ENCODE data around the gene EXOC6. TPM values are rescaled to one million over a fixed set of nuclear protein-coding genes. Genes with fewer than 3 reads are reported as not detected.

The EXOC6 gene, protein sequence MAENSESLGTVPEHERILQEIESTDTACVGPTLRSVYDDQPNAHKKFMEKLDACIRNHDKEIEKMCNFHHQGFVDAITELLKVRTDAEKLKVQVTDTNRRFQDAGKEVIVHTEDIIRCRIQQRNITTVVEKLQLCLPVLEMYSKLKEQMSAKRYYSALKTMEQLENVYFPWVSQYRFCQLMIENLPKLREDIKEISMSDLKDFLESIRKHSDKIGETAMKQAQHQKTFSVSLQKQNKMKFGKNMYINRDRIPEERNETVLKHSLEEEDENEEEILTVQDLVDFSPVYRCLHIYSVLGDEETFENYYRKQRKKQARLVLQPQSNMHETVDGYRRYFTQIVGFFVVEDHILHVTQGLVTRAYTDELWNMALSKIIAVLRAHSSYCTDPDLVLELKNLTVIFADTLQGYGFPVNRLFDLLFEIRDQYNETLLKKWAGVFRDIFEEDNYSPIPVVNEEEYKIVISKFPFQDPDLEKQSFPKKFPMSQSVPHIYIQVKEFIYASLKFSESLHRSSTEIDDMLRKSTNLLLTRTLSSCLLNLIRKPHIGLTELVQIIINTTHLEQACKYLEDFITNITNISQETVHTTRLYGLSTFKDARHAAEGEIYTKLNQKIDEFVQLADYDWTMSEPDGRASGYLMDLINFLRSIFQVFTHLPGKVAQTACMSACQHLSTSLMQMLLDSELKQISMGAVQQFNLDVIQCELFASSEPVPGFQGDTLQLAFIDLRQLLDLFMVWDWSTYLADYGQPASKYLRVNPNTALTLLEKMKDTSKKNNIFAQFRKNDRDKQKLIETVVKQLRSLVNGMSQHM
- 10.1 TPM for total RNA-seq
- long read RNA-seq, partial matches to known transcripts, result 0 of 5 reads
- long read RNA-seq, other reads (novel, unspliced or antisense), result 3 of 5 reads

DNA sequence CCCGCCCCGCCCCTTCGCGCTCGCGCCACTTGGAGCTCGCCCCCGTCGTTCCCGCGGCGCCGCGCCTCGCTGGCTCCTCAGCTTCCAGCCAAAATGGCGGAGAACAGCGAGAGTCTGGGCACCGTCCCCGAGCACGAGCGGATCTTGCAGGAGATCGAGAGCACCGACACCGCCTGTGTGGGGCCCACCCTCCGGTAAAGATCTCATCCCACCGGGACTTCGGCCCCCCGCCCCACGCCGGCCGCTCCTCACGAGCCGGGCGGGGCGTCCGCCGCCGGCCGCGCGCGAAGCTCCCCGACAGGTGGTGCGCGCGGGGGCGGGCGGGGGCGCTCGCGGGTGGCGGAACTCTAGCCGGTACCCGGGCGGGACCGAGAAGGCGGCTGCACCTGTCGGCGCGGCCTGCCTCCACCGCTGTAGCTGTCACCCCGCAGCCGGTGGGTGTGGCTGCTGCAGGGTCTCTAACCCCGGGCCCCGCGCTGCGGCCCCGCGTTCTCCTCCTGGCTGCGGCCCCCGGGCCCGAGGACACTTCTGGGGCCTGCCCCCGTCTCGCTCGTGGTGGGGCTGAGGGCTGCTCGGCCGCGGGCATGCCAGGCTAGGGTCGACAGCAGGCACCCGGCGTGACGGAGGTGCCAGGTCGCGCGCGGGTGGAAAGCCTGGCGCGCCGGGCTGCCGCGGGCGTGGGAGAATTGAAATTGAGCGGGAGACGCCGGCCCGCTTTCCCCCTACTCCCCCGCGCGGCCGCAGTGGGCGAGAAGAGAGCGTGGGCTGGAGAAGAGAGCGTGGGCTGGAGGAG lies at the start of gene EXOC6:
TSS of gene EXOC6 (plus strand) at position 80 of the 793 bp plus-strand sequence. CDS start at position 94, 14 bp downstream.
- intact Hi-C loops (cut with DNase I), result no loop called here

DNA sequence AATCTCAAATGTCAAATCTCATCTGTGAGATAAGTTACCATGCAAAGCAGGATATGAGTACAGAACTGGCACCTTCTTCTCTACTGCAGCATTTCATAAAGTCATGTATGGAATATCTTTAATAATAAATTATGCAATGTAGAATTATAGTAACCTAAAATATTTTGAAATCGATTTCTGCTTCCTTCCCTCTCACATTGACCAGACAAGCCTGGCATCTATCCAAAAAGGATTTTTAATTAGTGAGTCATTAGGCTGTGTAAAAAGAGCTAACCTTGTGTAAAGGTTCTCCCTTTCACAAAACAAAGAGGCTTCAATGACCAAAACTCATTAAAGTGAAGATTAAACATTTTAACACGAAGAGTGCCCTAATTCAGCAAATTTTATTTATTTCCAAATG lies 48.8 kb upstream of the EXOC6 start:
- DNase-seq (ENCODE audit: missing footprints), result no peak
- no peak for ATAC-seq
- intact Hi-C loops (cut with DNase I), result no loop called here

More for the DNA sequence above, at the start of gene EXOC6:
- DNase-seq (ENCODE audit: missing footprints) (peak; percentile 92), ATAC-seq (peak; percentile 87)

DNA sequence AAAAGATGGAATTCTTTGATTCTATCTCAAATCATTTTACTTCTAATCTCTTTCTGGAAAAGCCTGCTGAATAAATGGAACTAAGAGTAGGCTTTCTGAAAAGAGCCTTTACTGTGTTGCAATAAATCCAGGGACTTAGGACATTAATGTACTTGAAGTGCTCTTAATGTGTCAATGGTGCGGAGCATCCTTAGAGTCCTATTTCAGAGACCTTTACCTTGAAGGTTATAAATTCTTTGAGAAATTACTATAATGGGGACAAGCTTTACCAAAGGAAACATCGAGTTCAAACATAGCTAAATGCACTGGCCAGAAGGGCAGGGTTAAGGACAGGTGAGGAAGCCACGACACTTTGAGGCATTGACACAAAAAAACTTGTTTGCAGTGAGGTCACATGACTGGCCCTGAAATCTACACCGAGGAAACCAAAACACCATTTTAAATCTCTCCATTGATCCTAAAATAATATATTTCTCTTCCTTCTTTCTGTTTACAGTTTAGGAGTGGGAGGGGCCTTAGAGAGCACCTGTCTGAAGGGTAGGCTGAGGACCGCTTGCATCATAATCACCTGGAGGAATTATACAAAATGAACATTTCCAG lies 48.1 kb upstream of the EXOC6 start:
- intact Hi-C loops (cut with DNase I), result no loop called here
- ATAC-seq, result no peak

DNA sequence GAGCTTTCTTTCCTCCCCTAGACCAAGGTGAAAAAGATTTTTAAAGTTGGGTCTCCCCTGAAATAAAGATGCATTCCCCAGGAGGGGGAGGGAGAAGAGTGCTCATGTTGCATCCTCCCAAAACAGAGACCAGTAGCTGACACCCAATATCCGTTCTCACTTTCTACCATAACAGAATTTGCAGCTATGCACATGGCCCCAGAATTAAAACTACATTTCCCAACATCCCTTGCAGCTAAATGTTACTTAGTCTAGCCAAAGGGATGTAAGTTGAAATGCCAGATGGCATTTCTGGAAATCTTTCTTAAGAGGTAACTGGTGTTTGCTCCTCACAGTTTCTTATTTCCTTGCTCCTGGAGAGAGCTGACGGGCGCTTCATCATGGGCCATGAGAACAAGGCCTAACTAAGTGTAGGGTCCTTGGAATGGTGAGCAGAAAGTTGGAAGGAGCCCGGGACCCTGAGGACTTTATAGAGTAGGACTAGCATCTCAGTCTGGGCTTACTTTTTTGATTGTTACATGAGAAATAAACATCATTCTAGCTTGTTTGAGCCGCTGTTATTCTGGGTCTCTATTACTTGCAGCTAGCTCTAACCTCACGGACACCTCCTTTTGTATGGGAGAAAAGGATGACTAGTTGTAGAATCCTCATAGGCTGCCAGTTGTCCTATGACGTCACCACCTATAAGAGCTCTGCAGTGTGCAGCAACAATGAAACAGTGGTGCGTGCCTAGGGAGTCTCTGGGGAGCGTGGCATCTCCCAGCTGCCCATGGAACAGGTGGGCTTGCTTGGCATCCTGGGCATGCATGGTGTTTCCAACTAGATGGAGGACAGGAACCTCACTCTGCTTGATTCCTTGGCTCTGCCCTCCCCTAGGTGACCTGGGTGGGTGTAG lies 46.1 kb upstream of the EXOC6 start:
- ATAC-seq (no peak), DNase-seq (ENCODE audit: missing footprints) (no peak)
- intact Hi-C loops (cut with DNase I), result no loop called here

More for the DNA sequence above, 48.1 kb upstream of the EXOC6 start:
- DNase-seq (ENCODE audit: missing footprints), result no peak

DNA sequence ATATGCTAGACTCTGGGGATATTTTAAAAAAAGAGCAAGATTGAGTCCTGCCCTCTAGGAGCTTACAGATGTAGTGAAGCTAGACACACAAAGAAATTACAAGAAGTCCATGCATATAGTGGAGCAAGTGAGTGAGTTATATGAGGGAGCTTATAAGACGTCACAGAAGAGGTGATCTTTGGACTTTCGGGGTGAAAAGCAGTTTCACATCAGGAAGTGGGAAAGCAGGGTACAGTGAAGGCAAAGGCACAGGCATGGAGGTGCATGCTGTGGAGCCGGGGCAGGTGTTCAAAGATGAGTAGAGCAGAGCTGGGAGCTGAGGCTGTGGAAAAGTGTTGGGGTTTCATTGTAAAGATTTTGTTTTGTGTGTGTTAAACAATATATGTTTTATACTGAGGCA lies 38.5 kb upstream of the EXOC6 start:
- ATAC-seq (no peak), DNase-seq (ENCODE audit: missing footprints) (no peak)
- intact Hi-C loops (cut with DNase I), result no loop called here

DNA sequence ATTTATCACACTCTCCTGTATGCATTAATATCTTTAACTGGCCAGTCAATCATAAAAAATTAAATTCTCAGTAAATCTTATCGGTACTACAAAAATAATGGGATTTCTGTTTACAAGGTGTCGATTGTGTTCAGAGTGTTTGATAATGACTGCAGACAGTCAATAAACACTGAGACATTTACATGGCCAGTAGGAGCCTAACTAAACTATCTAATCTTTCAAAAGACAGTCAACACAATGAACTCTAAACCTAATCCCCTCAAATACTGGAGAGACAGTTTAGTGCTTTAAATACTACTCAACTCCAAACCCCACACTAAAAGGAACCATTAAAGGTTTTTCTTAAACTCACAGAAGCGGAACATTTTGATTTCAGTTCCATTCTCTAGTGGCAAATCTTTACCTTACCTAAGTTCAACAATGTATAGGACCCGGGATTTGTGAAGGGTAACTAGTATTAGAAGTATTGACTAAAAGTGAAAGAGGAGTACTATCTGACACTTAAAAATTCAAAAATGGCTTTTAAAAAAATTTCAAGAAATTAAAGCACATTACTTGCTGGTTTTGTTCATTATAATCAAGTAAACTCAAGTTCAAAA lies 37.3 kb upstream of the EXOC6 start:
- ATAC-seq (no peak), DNase-seq (ENCODE audit: missing footprints) (no peak)
- intact Hi-C loops (cut with DNase I), result no loop called here

DNA sequence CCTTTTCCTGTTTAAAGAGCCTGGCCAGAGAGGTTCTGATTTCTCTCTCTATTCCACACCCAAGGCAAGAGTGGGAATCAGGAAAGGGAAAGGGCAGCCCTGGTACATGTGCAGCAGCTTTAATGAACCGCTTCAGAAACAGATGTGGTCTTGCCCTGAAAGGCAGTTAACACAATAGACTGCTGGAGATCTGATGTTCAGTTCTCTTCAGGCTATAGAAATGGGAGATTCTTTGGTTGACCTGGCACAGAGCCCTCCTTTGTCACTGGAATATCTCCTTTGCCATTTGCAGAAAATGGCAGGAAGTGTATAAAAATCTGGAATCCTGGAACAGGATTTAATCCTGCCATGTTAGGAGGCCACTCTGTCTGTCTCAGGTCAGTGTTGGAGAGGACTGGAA lies 36.3 kb upstream of the EXOC6 start:
- intact Hi-C loops (cut with DNase I), result no loop called here
- DNase-seq (ENCODE audit: missing footprints) (no peak), ATAC-seq (no peak)

DNA sequence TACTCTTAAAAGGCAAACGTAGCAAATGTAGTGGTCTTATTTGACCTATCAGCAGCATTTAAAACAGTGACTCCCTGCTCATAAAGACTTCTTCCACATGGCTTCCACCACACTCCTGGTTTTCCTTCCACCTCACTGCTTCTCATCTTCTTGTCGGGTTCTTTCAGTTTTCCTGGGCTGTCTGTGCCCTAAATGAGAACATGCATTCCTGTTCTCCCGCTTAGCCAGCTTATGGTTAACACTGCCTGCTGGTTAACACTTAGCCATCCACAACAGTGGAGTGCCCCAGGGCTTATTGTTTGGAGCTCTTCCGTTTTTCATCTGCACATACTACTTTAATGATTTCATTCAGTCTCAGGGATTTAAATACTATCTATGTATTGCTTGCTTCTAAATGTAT lies 34.3 kb upstream of the EXOC6 start:
- intact Hi-C loops (cut with DNase I), result no loop called here

DNA sequence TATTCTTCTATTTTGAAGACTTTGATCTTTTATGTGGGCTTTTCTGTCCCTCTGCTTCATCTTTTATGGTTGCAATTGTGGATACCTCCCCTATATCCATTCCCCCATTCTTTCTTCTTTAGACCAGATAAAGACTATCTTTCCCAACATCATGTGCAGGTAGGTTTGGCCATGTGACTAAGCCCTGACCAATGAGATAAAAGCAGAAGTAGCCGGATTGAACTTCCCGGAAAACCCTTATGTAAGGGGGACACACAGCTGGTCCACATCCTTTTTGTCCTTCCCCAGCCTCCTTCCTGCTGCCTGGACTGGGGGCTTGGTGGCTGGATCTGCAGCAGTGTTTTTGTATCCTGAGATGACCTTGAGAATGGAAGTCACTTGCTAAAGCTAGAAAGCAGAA lies 33.5 kb upstream of the EXOC6 start:
- intact Hi-C loops (cut with DNase I), result loop anchor here (5.0 kb wide), 1 partner anchor 122 kb away; no protein-coding TSS in a partner anchor
- ATAC-seq (no peak), DNase-seq (ENCODE audit: missing footprints) (no peak)

More for the DNA sequence above, 34.3 kb upstream of the EXOC6 start:
- ATAC-seq, result no peak
- DNase-seq (ENCODE audit: missing footprints), result no peak

DNA sequence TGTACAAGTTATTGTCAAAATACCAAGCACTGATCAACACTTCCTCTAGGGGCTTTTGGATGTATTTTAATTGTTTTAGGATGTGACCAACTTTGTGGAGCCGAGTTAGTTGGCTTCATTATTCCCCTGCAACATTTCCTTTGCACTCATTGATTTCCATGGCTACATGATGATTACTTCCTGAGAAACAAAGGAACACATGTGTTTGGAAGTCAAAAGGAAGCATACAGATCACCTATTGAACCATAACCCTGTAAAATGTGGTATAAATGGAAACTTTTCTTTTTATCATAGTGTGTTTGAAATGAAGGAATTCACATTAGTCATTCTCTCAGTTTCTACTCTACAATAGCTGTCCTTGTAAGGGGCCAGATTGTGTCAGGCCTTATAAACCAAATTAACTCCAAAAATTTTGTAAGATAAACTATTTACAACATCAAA lies 32.2 kb upstream of the EXOC6 start:
- intact Hi-C loops (cut with DNase I), result loop anchor here (5.0 kb wide), 1 partner anchor 124 kb away; no protein-coding TSS in a partner anchor
- ATAC-seq (no peak), DNase-seq (ENCODE audit: missing footprints) (no peak)

DNA sequence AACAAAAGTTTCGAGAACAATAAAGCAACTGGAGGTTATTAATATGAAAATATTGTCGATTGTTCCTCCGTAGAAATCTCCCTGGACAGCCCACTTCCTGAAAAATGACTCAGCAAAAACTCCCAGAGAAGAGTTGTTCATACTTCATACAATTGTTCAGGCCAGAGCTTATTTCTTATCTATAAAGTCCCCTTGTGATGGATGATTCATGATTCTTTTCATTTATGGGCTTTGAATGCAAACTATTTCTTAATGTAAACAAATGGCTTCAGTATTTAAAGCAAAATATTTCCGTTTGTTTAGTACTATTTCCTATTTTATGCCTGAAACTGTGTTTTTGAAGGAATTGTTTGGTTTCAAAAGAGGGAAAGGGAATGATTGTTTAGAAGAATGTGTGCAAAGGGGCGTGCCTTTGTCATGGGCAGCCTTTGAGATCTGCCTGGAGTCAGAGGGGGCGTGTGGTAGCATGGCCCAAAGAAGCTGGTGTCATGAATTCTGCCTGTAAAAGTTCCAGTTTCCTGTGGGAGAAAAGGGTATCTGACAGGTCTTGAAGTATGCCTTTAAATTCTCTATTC lies 26.2 kb upstream of the EXOC6 start:
- DNase-seq (ENCODE audit: missing footprints) (no peak), ATAC-seq (no peak)
- intact Hi-C loops (cut with DNase I), result no loop called here

DNA sequence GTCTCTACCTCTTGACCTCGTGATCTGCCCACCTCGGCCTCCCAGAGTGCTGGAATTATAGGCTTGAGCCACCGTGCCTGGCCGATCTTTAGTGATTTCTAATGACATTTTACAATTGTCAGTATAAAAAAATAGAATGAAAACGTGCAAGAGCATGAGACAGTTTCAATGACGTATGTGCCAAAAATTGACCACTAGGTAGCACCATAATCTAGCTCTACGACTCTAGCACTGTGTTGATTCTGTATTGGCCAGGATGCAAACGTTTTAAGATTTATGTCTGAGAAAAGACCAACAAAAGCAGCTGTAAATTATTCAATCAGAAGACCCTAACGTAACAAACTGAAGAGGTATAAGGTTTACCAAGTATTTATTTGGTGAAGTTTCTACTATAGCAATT lies 25.4 kb upstream of the EXOC6 start:
- no peak for DNase-seq (ENCODE audit: missing footprints)
- intact Hi-C loops (cut with DNase I), result no loop called here
- no peak for ATAC-seq

DNA sequence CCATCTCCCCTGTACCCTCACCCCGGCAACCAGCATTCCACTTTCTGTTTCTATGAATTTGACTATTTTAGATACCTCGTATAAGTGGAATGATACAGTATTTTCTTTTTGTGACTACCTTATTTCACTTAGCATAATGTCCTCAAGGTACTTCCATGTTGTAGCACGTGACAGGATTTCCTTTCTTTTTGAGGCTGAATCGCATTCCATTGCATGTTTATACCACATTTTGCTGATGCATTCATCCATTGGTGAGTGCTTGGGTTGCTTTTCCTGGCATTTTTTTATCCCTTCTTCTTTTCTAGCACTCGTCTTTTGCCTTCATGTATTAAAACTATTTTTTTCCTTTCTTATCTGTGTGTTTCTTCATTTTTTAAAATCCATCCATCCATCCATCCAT lies 22.3 kb upstream of the EXOC6 start:
- DNase-seq (ENCODE audit: missing footprints), result no peak
- intact Hi-C loops (cut with DNase I), result no loop called here
- ATAC-seq, result no peak

DNA sequence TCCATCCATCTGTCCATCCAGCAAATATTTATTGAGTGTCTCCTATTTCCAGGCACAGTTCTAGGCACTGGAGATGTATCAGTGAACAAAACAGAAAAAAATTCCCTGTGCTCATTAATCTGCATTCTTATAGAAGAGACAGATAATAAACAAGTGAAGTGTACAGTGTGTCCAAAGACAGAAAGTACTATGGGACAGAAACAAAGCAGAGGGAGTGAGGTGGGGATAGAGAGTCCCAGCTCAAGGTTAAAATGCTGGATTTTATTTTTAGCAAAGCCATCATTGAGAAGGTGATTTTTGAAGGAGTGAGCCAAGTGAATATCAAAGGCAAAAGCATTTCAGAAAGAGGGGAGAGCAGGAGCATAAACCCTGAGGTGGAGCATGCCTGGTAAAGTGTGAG lies 21.8 kb upstream of the EXOC6 start:
- intact Hi-C loops (cut with DNase I), result no loop called here
- DNase-seq (ENCODE audit: missing footprints) (no peak), ATAC-seq (peak; percentile 37)

DNA sequence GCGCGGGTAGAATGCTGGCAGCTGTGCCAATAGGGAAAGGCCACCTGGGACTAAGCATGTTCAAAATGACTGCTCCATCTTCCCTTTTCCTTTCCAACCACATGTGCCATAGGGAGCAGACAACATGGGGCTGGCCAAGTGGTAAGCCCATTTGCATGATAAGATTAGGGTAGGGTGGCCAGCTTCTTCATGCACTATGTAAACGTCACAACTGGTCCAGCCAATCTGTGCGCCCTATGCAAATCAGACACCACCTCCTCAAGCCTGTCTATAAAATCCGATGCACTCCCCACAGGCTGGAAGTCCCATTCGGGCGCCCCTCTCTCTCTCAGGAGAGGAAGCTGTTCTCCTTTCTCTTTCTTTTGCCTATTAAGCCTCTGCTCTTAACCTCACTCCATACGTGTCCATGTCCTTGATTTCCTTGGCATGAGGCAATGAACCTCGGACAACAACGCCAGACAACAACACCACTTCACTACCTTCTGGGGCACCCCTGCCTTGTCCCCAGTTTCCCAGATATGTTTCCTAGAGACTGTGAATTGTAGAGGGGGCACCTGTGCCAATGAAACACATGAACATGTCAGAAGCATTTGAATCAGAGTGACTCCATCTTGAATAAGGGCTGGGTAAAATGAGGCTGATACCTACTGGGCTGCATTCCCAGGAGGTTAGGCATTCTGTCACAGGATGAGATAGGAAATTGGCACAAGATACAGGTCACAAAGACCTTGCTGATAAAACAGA lies 19.1 kb upstream of the EXOC6 start:
- DNase-seq (ENCODE audit: missing footprints), result no peak
- no peak for ATAC-seq
- intact Hi-C loops (cut with DNase I), result no loop called here

DNA sequence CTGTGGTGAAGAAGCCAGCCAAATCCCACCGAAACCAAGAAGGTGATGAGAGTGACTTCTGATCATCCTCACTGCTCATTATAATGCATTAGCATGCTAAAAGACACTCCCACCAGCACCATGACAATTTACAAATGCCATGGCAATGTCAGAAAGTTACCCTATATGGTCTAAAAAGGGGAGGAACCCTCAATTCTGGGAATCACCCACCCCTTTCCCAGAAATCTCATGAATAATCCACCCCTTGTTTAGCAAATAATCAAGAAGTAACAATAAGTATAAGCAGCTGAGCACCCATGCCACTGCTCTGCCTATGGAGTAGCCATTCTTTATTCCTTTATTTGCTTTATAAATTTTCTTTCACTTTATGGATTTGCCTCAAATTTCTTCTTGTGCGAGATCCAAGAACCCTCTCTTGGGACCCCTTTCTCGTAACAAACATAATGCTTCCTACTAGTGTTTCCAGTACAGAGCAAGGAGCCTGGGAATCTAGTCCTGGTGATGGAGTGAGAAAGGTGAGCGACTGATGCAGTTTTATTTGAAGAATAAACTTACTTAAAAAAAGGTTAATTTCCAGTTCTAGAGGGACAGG lies 18.4 kb upstream of the EXOC6 start:
- DNase-seq (ENCODE audit: missing footprints), result no peak
- intact Hi-C loops (cut with DNase I), result no loop called here

More for the DNA sequence above, 18.4 kb upstream of the EXOC6 start:
- no peak for ATAC-seq

All from Right ventricle myocardium inferior (tissue), 1 donor.